HG03280 (cell line): ENCODE data around the gene NACA.
"Not testable (repeated sequence)": the region's sequence is repeated elsewhere in the genome, so short reads cannot be mapped to it uniquely, and the experiment has no call there.

Experiments used
- ATAC-seq: cut with Tn5 transposase; IDR thresholded peaks from one replicate; pipeline ENCODE4 v1.9.1; 2021; ENCODE audit warnings: mild to moderate bottlenecking, moderate library complexity; ENCODE audit not compliant: unreplicated experiment

The NACA gene

DNA sequence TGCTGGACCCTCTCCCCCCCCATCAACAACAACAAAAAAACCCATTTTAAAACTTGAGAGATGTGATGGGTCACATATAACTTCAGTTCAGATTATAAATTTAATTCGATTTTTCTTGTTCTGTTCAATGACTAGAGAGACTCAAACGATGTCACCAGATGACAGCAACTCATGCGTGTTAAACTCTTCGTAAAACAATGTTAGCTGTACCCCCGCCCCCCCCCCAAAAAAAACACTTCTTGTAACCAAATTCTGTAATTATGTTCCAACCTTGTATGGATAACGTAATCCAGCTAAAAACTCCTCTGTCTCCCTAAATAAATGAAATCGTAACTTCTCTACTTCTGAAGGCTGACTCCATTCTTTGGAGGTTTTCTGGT, 614 bp upstream of the NACA start:
- no peak for ATAC-seq

DNA sequence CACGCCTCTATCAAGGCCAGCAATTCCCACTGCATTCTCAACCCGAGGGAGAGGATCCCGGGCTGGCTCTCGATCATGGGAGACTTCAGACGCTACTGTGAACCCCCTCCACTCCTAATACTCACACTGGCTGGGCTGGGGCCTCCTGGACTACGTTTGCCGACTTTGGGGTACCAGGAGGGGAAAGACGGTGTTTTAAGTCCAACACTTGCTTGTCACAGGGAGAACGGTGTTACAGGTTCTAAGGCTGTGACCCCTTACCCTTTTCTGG, 463 bp downstream of the NACA start:
- ATAC-seq, result no peak

DNA sequence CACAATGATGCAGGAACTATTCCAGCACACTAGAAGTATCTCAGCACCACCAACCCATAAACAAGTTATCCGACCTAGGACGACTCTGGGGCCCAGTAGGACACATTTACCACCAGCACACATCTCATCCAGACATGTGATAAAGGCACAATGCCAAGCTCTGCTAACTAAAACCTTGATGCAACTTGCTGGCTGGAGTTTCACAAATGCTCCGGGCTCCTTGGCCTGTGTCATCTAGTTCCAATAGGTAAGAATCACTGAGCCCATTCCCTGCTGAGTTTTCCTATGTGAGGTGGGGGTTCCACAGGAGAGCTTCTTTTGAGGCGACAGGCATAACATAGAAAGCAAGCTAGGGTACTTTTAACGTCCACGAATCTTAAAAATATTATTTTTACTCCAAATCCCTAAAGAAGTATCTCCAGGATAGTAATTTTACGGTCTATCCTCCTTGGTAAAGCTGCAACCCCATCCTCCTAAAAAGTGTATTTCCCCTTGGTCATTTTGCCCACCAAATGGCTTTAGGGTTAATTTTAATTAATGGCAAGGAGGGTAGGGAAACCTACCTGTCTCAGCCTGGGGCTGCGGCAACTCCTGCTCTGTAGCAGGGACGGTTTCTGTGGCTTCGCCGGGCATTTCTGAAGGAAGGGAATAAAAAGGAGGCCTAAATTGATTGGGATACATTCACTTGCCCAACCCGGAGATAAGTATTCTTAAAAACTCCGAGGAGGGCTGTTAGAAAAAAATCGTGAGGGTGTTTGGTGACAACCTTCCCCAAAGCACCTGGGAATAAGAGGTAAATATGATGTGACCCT, 1.0 kb downstream of the NACA start:
- ATAC-seq, result no peak

DNA sequence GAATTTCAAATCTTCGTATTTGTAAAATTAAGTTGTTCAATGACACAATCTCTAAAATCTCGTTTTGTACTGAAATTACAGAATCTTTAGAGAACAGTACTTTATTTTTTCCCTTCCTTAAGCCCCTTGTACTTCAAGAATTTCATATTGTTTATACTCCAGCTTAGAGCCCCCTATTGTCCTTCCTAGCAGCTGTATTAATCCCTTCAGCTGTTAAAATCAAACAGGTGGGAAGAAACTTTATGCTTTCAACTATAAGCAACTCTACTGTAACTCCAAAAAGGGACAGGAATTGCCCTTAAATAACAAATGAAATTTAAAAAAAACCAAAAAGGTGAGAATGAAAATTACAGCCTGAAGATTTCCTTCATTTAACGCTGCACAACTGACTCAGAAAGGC, 1.7 kb downstream of the NACA start:
- ATAC-seq, result no peak

DNA sequence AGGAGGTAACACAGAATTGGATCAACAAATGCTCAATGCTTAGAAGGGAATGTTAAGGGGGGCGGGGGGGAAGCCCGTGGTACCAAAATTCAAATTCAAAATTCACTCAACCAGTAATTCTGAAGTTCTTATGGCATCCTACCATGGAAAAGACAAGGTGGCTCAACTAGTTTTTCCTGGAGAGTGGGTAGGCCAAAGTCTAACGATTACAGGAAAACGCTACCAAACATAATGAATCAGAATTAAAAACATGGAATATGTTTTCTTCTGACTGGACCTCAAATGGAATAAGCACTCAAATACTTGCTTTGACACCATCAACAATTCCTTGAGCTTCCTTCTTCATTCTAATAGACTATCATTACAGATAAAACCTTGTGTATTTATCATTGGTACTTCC, 2.3 kb downstream of the NACA start:
- ATAC-seq, result no peak

DNA sequence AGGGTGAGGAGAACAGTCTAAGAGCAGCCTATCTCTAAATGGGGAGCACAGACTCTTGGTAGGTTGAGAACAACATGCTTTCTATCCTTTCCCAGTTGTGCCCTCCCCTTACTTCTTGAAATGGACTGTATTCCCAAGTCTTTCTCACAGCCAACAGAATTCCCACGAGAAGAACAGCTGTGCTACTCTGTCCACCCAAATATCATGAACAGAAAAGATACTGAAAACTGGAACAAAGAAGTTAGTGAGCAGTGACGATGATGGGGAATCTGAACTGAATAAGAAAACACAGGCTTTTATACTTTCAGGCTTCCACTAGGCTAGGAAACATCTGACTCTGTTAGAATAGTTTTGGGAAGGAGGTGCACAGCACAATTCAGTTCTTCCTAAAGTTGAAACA, 3.4 kb downstream of the NACA start:
- no peak for ATAC-seq

DNA sequence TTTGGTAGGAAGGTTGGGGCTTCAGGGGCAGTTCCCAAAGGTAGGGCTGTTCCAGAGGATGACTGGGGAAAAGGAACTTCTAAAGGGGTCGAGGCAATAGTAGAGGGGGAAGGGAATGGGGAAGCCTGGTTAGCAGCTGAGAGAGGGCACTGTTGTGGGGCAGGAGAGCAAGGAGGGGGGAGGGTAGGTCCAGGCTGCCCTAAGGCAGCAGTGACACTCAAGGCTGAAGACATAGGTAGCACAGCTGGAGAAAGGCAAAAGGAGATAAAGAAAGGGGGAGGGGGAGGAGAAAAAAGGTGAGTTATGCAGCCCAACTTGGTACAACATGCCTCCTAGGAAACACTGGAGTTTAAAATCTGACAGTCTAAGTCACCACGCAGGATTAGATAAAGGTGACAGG, 3.9 kb downstream of the NACA start:
- ATAC-seq, result no peak

DNA sequence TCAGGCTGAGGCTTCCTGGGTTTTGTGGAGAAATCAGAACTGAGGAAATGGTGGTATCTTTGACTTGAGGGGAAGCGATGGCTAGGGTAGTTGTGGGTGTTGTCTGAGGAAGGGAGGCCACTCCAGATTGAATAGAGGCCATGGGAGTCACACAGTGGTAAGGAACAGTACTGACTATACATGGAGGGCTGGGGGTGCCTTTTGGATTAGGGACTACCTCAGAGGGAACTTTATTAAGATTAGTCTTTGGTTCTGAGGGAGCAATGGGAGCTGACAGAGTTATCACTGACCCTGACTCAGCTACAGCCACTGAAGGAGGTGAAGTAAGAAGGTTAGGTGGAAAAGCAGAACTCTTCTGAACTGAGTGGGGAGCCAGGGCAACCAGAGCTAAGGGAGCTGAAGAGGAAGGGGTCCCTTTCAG, 4.4 kb downstream of the NACA start:
- no peak for ATAC-seq

DNA sequence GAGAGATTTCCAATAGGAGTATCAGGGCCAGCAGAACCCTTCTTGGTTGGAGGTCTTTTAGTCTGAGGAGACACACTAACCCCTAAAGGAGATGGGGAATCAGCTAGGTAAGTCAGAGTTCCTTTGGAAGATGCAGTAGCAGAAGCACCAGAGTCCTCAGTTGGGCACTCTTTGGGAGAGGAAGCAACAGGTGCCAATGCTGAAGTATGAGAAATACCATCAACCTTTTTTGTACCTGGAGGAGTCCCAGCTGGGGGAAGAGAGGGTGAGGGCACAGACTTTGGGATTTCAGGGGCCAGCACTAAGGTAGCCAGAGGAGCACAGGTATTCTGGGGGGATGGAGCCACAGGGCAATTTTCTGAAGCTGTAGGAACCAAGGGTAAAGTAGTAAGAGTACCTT, 6.0 kb downstream of the NACA start:
- no peak for ATAC-seq

DNA sequence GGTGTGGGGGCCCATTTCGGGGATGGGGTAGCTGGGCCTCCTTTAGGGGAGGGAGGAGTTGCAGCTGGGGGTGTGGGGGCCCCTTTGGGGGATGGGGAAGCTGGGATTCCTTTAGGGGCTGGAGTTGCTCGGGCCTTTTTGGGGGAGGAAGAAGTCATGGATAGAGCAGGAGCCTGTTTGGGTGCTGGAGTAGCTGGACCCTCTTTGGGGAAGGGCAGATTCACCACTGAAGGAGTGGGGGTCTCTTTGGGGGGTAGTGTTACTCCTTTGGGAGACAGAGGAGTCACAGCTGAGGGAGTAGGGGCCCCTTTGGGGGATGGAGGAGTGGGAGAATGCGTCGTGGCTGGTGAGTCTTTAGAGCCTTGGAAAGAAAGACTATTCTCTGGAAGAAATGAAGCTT, 6.5 kb downstream of the NACA start:
- ATAC-seq, result no peak

DNA sequence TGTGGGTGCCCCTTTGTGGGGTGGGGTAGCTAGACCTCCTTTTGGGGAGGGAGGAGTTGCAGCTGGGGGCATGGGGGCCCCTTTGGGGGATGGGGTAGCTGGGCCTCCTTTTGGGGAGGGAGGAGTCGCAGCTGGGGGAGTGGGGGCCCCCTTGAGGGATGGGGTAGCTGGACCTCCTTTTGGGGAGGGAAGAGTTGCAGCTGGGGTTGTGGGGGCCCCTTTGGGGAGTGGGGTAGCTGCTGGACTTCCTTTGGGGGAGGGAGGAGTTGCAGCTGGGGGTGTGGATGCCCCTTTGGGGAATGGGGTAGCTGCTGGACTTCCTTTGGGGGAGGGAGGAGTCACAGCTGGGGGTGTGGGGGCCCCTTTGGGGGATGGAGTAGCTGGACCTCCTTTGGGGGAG, 7.0 kb downstream of the NACA start:
- ATAC-seq, result no peak

DNA sequence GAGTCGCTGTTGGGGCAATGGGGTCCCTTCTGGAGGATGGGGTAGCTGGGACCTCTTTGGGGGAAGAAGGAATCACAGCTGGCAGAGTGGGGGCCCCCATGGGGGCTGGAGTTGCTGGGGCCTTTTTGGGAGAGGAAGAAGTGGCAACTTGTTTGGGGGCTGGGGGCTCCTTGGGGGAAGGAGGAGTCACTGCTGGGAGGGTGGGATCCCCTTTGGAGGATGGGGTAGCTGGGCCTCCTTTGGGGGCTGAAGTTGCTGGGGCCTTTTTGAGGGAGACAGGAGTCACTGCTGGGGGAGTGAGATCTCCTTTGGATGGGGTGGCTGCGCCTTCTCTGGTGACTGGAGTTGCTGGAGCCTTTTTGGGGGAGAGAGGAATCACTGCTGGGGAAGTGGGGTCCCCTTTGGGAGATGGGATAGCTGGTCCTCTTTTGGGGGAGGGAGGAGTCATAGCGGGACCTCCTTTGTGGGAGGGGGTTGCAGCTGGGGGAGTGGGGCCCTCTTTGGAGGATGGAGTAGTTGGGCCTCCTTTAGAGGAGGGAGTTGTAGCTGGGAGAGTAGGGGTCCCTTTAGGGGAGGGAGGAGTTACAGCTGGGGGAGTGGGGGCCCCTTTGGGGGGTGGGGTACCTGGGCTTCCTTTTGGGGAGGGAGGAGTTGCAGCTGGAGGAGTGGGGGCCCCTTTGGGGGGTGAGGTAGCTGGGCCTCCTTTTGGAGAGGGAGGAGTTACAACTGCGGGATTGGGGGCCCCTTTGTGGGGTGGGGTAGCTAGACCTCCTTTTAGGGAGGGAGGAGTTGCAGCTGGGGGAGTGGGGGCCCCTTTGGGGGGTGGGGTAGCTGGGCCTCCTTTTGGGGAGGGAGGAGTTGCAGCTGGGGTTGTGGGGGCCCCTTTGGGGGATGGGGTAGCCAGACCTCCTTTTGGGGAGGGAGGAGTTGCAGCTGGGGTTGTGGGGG, 7.9 kb downstream of the NACA start:
- no peak for ATAC-seq

DNA sequence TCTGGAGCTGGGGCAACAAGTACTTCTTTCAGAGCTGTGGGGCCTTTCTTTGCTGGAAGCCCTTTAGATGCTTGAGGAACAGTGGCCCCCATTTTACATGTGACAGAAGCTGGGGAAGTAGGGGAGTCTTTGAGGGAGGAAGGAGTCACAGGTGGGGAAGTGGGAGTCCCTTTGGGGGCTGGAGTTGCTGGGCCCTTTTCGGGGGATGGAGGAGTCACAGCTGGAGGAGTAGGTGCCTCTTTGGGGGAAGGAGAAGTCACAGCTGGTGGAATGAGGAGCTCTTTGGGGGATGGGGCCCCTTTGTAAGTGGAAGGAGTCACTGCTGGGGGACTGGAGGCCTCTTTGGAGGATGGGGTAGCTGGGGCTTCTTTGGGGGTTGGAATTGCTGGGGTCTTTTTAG, 8.6 kb downstream of the NACA start:
- ATAC-seq, result no peak

DNA sequence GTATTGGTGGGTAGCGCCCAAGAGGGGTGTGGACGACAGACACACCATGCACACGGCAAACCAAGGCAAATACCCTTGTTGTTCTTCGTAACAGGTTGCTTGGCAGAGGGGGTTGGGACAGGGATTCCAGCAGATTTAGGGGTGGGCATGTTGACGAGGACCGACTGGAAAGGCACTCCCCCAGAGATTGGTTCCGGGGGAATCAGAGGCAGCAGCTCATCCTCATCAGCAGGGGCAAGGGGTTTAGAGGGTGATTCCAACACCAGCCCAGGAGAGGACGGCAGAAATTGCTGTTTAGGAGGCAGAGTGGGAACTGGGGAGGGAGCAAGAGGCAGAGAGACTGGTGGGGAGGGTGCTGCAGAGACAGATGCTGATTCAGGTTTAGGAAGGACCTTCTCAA, 9.3 kb downstream of the NACA start:
- ATAC-seq, result no peak

DNA sequence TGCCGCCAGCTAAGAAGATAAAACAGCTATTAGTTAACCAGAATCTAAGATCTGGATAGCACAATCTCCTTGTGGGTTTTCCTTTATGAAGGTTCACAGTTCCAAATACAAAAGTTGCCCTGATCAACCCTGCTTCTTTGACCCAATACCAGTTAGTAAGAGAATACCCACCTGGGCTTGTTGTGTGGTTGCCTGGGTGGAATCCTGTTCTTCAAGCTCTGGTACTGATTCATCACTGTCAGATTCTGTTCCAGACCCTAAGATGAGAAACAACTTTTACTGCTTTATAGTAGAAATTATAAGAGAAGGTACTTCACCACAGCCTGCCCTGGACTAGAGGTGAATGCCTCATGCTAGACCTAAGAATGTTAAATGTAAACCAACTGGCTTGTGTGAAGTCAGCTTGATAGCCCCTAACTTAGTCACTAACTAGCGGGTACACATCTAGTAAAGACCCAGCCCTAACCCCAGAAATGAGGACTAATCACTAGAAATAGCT, 10.6 kb downstream of the NACA start:
- no peak for ATAC-seq

DNA sequence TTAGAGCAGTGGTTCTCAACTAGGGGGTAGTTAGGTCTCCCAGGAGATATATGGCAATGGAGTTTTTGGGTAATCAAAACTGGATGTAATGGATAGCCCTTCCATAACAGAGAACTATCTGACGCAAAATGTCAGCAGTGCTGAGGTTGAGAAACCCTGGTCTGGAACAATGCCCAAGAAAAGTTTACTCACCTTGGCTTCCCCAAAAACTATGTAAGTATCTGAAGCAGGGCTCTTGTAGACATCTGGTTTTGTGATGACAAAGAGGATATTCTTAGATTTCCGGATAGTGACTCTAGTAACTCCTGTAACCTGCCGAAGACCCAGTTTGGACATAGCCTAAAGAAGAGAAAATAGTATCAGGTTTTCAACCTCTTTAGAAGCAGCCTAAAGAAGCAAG, 11.8 kb downstream of the NACA start:
- ATAC-seq, result no peak

DNA sequence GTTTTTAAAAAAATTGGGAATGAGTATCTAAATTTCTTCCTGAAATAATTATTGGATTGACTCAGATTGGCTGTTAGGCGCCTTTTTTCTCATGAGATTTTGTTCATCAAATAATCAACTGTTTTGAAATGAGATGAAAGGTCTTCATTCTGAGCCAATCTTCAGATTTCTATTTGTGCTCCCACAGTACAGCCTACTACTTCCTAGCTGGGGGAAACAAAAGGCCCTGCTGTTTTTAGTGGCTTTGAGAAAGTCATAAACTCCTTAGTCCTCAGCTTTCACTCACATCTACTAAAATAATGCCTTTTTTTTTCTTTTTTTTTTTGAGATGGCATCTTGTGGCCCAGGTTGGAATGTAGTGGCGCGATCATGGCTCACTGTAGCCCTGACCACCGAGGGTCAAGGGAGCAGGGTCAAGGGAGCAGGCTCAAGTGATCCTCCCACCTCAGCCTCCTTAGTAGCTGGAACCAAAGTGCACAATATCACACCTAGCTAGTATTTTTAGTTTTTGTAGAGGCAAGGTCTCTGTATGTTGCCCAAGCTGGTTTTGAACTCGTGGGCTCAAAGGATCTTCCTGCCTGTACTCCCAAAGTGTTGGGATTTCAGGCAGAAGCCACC, 15.2 kb downstream of the NACA start:
- no peak for ATAC-seq

DNA sequence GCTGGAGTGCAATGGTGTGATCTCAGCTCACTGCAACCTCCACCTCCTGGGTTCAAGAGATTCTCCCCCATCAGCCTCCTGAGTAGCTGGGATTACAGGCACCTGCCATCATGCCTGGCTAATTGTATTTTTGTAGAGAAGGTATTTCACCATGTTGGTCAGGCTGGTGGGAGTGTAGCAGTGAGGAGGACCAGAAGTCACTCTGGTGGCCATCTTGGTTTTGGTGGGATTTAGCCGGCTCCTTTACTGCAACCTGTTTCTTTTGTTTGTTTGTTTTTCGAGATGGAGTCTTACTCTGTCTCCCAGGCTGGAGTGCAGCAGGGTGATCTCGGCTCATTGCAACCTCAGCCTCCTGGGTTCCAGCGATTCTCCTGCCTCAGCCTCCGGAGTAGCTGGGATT, 20.6 kb downstream of the NACA start:
- ATAC-seq, result not testable (repeated sequence)

DNA sequence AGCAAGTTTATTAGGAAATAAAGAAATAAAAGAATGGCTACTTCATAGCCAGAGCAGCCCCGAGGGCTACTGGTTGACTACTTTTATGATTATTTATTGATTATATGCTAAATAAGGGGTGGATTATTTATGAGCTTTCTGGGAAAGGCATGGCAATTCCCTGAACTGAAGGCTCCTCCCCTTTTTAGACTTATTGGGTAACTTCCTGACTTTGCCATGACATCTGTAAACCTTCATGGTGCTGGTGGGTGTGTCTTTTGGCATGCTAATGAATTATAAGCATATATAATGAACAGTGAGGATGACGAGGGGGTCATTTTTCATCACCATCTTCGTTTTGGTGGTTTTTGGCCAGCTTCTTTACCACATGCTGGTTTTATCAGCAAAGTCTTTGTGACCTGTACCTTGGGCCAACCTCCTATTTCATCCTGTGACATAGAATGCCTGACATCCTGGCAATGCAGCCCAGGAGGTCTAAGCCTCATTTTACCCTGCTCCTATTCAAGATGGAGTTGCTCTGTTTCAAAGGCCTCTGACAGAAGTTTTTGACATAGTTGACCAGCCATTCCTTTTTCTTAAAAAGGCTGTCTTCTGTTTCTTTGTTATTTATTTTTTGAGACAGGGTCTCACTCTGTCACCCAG, 26.0 kb downstream of the NACA start:
- ATAC-seq, result no peak

DNA sequence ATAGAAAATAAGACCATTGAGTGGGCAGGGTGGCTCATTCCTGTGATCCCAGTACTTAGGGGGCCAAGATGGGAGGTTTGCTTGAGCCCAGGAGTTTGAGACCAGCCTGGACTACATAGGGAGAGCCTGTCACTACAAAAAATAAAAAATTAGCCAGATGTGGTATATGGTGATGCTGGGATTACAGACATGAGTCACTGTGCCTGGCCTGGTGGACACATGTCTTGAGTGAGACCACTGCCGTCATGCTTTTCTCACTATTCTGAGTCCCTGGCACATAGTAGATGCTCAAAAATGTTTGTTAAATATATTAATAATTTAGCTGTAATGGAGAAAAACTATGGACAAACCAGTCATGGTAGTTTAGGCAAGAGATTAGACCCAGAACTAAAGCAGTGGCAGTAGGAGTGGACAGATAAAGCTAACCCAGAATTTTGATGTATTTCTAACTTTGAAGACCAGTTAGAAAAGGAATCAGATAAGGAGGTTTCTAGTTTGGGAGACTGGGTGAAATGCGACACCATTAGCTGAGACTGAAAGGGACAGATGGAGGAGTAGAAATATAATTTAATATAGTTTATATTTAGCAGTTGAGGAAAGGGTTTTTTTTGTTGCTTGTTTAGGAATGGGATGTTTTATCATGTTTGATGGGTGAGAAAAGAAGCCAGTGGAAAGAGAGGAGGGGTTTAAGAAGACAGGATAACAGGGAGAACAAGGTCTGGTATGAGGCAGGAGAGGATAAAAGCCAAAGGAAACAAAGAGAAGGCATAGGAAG, 29.6 kb downstream of the NACA start:
- ATAC-seq, result no peak

DNA sequence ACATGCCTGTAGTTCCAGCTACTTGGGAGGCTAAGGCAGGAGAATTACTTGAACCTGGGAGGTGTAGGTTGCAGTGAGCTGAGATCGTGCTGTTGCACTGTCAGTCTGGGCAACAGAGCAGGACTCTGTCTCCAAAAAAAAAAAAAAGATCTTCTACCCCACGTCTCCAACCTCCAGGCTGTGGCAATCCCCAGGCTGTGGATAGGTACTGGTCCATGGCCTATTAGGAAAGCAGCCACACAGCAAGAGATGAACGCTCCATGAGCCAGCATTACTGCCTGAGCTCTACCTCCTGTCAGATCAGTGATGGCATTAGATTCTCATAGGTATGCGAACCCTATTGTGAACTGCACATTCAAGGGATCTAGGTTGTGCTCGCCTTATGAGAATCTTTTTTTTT, 30.9 kb downstream of the NACA start:
- ATAC-seq, result no peak
